HG03520 (cell line): ENCODE data around the gene MIEF1.

Experiments used
- ATAC-seq: cut with Tn5 transposase; IDR thresholded peaks from one replicate; pipeline ENCODE4 v1.9.1; 2021; ENCODE audit warnings: mild to moderate bottlenecking, moderate library complexity; ENCODE audit not compliant: unreplicated experiment

MIEF1 gene

GRCh38 chr22:39527481-39527961 lies 25.4 kb downstream of the MIEF1 start:
- no peak for ATAC-seq

GRCh38 chr22:39528080-39528661 lies 26.1 kb downstream of the MIEF1 start:
- no peak for ATAC-seq

GRCh38 chr22:39528681-39529486 lies 26.8 kb downstream of the MIEF1 start:
- no peak for ATAC-seq

GRCh38 chr22:39529487-39529851 lies 27.4 kb downstream of the MIEF1 start:
- no peak for ATAC-seq

- no peak for ATAC-seq
Measured at GRCh38 chr22:39530116-39530515, 28.0 kb downstream of the MIEF1 start.

- no peak for ATAC-seq
Measured at GRCh38 chr22:39530692-39531331, 28.7 kb downstream of the MIEF1 start.

GRCh38 chr22:39532215-39533073 lies 30.4 kb downstream of the MIEF1 start, which contains the start of gene RPS19BP1:
RPS19BP1 (minus strand) TSS chr22:39532748; CDS start chr22:39532738, 10 bp downstream.
- ATAC-seq: peak; percentile 54

GRCh38 chr22:39534092-39534506 lies 32.0 kb downstream of the MIEF1 start:
- ATAC-seq: no peak

GRCh38 chr22:39534591-39535356 lies 32.7 kb downstream of the MIEF1 start:
- no peak for ATAC-seq

- ATAC-seq: no peak
Measured at GRCh38 chr22:39535357-39535725, 33.3 kb downstream of the MIEF1 start.

GRCh38 chr22:39535831-39536449 lies 33.9 kb downstream of the MIEF1 start:
- no peak for ATAC-seq

GRCh38 chr22:39536711-39537110 lies 34.6 kb downstream of the MIEF1 start:
- no peak for ATAC-seq

GRCh38 chr22:39537975-39538374 lies 35.9 kb downstream of the MIEF1 start:
- ATAC-seq: no peak

GRCh38 chr22:39543095-39543494 lies 41.0 kb downstream of the MIEF1 start:
- ATAC-seq: no peak

- ATAC-seq: no peak
Measured at GRCh38 chr22:39545386-39546365, 43.6 kb downstream of the MIEF1 start.

GRCh38 chr22:39546889-39547586 lies 44.9 kb downstream of the MIEF1 start:
- no peak for ATAC-seq

- ATAC-seq: no peak
Measured at GRCh38 chr22:39547587-39547947, 45.5 kb downstream of the MIEF1 start.

- ATAC-seq: no peak
Measured at GRCh38 chr22:39553429-39553828, 51.3 kb downstream of the MIEF1 start.
